WTC11 (cell line): ENCODE data around the gene RRP12.
"Not testable (repeated sequence)": the region's sequence is repeated elsewhere in the genome, so short reads cannot be mapped to it uniquely, and the experiment has no call there.

Experiments used
- CTCF ChIP-seq: fragments of 200-600 bp; IDR thresholded peaks from 2 replicates; pipeline ENCODE4 v1.8.0; 2022; ENCODE audit warnings: antibody characterized with exemption
- SP1 ChIP-seq: sonication (generic); formaldehyde crosslinking; conservative IDR thresholded peaks from 2 replicates; pipeline ENCODE4 v1.8.1; 2022; ENCODE audit warnings: missing genetic modification reagents

- not testable (repeated sequence) for TF ChIP-seq SP1 (CRISPR knock-in tag); CTCF
Observed at GRCh38 chr10:97423757-97424098, 22.6 kb upstream of the RRP12 start.
